H1 (cell line): ENCODE data around the gene LANCL2. TPM values are rescaled to one million over a fixed set of nuclear protein-coding genes. Genes with fewer than 3 reads are reported as not detected.

Experiments
- CTCF ChIA-PET: fragments of 300-600 bp; sonication (Branson Sonifier 250); formaldehyde crosslinking; loops from one replicate; lab custom pipeline; 2021; ENCODE audit not compliant: partially characterized antibody; lab: Charles Lee
- POLR2A ChIA-PET: fragments of 300-600 bp; sonication (Branson Sonifier 250); formaldehyde crosslinking; loops from one replicate; lab custom pipeline; 2021; ENCODE audit warnings: inconsistent platforms; ENCODE audit not compliant: partially characterized antibody; lab: Charles Lee
- DNase-seq, 2 experiments: peaks; one replicate each; pipeline versions ENCODE4 v3.0.0 to v3.0.0-alpha.2; 2010 to 2022; ENCODE audit warnings: low spot score in 2 of 2, low read depth in 1 of 2, mixed read lengths in 1 of 2
- FAIRE-seq: peaks from 2 replicates; lab custom pipeline; 2011; peaks lifted over from hg19 to GRCh38; lab: Jason Lieb, UNC
- H2AFZ ChIP-seq: 2 replicates; pipeline ENCODE4 v1.8.1; 2012; ENCODE audit warnings: low read length, inconsistent platforms
- H2AK5ac ChIP-seq: 2 replicates; pipeline ENCODE4 v1.6.1; 2013; ENCODE audit warnings: low read depth, low read length
- H2BK120ac ChIP-seq: replicated peaks from 2 replicates; pipeline ENCODE3; 2013; ENCODE audit warnings: low read depth, low read length, inconsistent platforms
- H2BK12ac ChIP-seq: 2 replicates; pipeline ENCODE4 v1.6.1; 2013; ENCODE audit warnings: low read depth, low read length
- H2BK15ac ChIP-seq: 2 replicates; pipeline ENCODE4 v1.6.1; 2013; ENCODE audit warnings: low read length
- H2BK20ac ChIP-seq: 2 replicates; pipeline ENCODE4 v1.6.1; 2013; ENCODE audit warnings: low read length
- H2BK5ac ChIP-seq: 2 replicates; pipeline ENCODE4 v1.6.1; 2013; ENCODE audit warnings: low read depth, low read length
- H3K14ac ChIP-seq: 2 replicates; pipeline ENCODE4 v1.6.1; 2013; ENCODE audit warnings: inconsistent platforms; ENCODE audit not compliant: insufficient read length
- H3K18ac ChIP-seq: 2 replicates; pipeline ENCODE4 v1.6.1; 2013; ENCODE audit warnings: low read length; ENCODE audit errors: extremely low read depth
- H3K23ac ChIP-seq: 2 replicates; pipeline ENCODE4 v1.6.1; 2013; ENCODE audit warnings: inconsistent platforms; ENCODE audit not compliant: insufficient read length
- H3K23me2 ChIP-seq: 2 replicates; pipeline ENCODE4 v1.6.1; 2013; ENCODE audit warnings: low read depth, low read length
- H3K27ac ChIP-seq: 2 replicates; pipeline ENCODE4 v1.6.1; 2011; ENCODE audit warnings: low read depth, low read length, inconsistent platforms
- H3K27me3 ChIP-seq, 4 experiments: replicated peaks in 1 of 4; 1 replicate in 1 of 4; 2 replicates in 3 of 4; pipeline versions ENCODE4 v1.6.1 to v1.8.1; 2011 to 2013; ENCODE audit warnings: low read length in 3 of 4, mild to moderate bottlenecking in 3 of 4, inconsistent platforms in 2 of 4, mixed read lengths in 2 of 4, moderate library complexity in 1 of 4; ENCODE audit not compliant: control insufficient read depth in 3 of 4, insufficient read depth in 3 of 4; ENCODE audit errors: extremely low read depth in 1 of 4
- H3K36me3 ChIP-seq, 4 experiments: 2 replicates each; pipeline versions ENCODE4 v1.6.1 to v1.8.1; 2011 to 2013; ENCODE audit warnings: mild to moderate bottlenecking in 4 of 4, low read length in 3 of 4, moderate library complexity in 2 of 4, control low read depth in 1 of 4, inconsistent platforms in 1 of 4; ENCODE audit not compliant: insufficient read depth in 4 of 4, control insufficient read depth in 2 of 4
- H3K4ac ChIP-seq: replicated peaks from 2 replicates; pipeline ENCODE3; 2013; ENCODE audit warnings: low read length, low read depth, mixed read lengths, inconsistent platforms; ENCODE audit not compliant: insufficient read length
- H3K4me1 ChIP-seq, 4 experiments: replicated peaks in 1 of 4; 1 replicate in 1 of 4; 2 replicates in 3 of 4; pipeline versions ENCODE4 v1.6.1 to v1.8.1; 2011 to 2013; ENCODE audit warnings: low read length in 3 of 4, inconsistent platforms in 2 of 4, mixed read lengths in 1 of 4; ENCODE audit not compliant: insufficient read depth in 4 of 4, control insufficient read depth in 3 of 4
- H3K4me2 ChIP-seq, 2 experiments: 2 replicates each; pipeline versions ENCODE4 v1.6.1 to v1.8.1; 2011 to 2013; ENCODE audit warnings: low read depth in 2 of 2, low read length in 2 of 2, control low read depth in 1 of 2, inconsistent platforms in 1 of 2, mild to moderate bottlenecking in 1 of 2; ENCODE audit not compliant: insufficient read depth in 1 of 2
- H3K4me3 ChIP-seq, 4 experiments: fragments of 200-600, 300-600 bp in 1 of 4; sonication (generic), shearing (Covaris generic), sonication (Bioruptor Twin) in 1 of 4; 2 replicates each; pipeline versions ENCODE4 v1.5.1 to v1.8.1; 2011 to 2016; ENCODE audit warnings: low read length in 4 of 4, low read depth in 3 of 4, control low read depth in 2 of 4, inconsistent platforms in 2 of 4, mild to moderate bottlenecking in 2 of 4, mixed read lengths in 1 of 4, moderate library complexity in 1 of 4; ENCODE audit not compliant: insufficient read depth in 2 of 4; ENCODE audit errors: extremely low read depth in 1 of 4
- H3K56ac ChIP-seq: replicated peaks from 2 replicates; pipeline ENCODE3; 2013; ENCODE audit warnings: low read depth, mild to moderate bottlenecking, mixed read lengths, low read length, inconsistent platforms; ENCODE audit not compliant: insufficient read length
- H3K79me1 ChIP-seq: 2 replicates; pipeline ENCODE4 v1.6.1; 2013; ENCODE audit warnings: low read depth, low read length, control low read depth
- H3K79me2 ChIP-seq, 2 experiments: 2 replicates each; pipeline versions ENCODE4 v1.6.1 to v1.8.1; 2012 to 2013; ENCODE audit warnings: low read length in 2 of 2, mild to moderate bottlenecking in 2 of 2, inconsistent platforms in 1 of 2; ENCODE audit not compliant: insufficient read depth in 2 of 2, control insufficient read depth in 1 of 2
- H3K9ac ChIP-seq, 4 experiments: replicated peaks in 1 of 4; 1 replicate in 1 of 4; 2 replicates in 3 of 4; pipeline versions ENCODE4 v1.6.1 to v1.8.1; 2011 to 2013; ENCODE audit warnings: low read depth in 3 of 4, low read length in 3 of 4, control low read depth in 2 of 4, mild to moderate bottlenecking in 2 of 4, moderate library complexity in 2 of 4, inconsistent platforms in 1 of 4; ENCODE audit errors: extremely low read depth in 1 of 4
- H3K9me3 ChIP-seq, 2 experiments: 2 replicates each; pipeline versions ENCODE4 v1.6.1 to v1.8.1; 2012 to 2013; ENCODE audit warnings: mild to moderate bottlenecking in 2 of 2, moderate library complexity in 2 of 2, control low read depth in 1 of 2, inconsistent platforms in 1 of 2, low read depth in 1 of 2, low read length in 1 of 2, mixed read lengths in 1 of 2; ENCODE audit not compliant: insufficient read depth in 2 of 2
- H4K20me1 ChIP-seq, 2 experiments: replicated peaks in 1 of 2; 2 replicates each; pipeline versions ENCODE3 to v1.8.1; 2011 to 2013; ENCODE audit warnings: inconsistent platforms in 2 of 2, low read length in 2 of 2, mild to moderate bottlenecking in 1 of 2; ENCODE audit not compliant: insufficient read depth in 2 of 2, control insufficient read depth in 1 of 2
- H4K5ac ChIP-seq: 2 replicates; pipeline ENCODE4 v1.6.1; 2013; ENCODE audit warnings: low read length, low read depth, mixed read lengths, inconsistent platforms; ENCODE audit not compliant: insufficient read length
- H4K8ac ChIP-seq: 2 replicates; pipeline ENCODE4 v1.8.0; 2013; ENCODE audit warnings: mild to moderate bottlenecking, moderate library complexity, low read length, inconsistent platforms; ENCODE audit not compliant: insufficient read depth; ENCODE audit errors: extremely low read depth
- H4K91ac ChIP-seq: replicated peaks from 2 replicates; pipeline ENCODE3; 2013; ENCODE audit warnings: low read length, mixed read lengths, inconsistent platforms; ENCODE audit not compliant: insufficient read length
- CHD1 ChIP-seq: IDR thresholded peaks from 2 replicates; pipeline ENCODE4 v1.6.1; 2012; ENCODE audit warnings: low read depth, low read length, improper control_type of control experiment
- CTBP2 ChIP-seq: IDR thresholded peaks from 2 replicates; pipeline ENCODE4 v1.7.0; 2011; ENCODE audit warnings: borderline replicate concordance, mild to moderate bottlenecking, moderate library complexity, mixed read lengths, low read length; ENCODE audit not compliant: insufficient read depth, insufficient read length
- JUN ChIP-seq: IDR thresholded peaks from 2 replicates; pipeline ENCODE4 v1.6.1; 2011; ENCODE audit warnings: low read depth, mild to moderate bottlenecking, improper control_type of control experiment, low read length
- KDM4A ChIP-seq: IDR thresholded peaks from one replicate; pipeline ENCODE4 v1.7.1; 2012; ENCODE audit warnings: low read depth, mild to moderate bottlenecking, moderate library complexity, low read length, inconsistent platforms; ENCODE audit not compliant: severe bottlenecking
- PHF8 ChIP-seq: fragments of 200-600 bp; sonication (generic); conservative IDR thresholded peaks from 2 replicates; pipeline ENCODE4 v1.7.1; 2012; ENCODE audit warnings: low read depth, mild to moderate bottlenecking, inconsistent platforms, low read length, moderate library complexity
- SIN3A ChIP-seq, 2 experiments: IDR thresholded peaks in 1 of 2; conservative IDR thresholded peaks in 1 of 2; 2 replicates each; pipeline ENCODE4 v1.6.1; 2011 to 2012; ENCODE audit warnings: low read length in 2 of 2, improper control_type of control experiment in 1 of 2, low read depth in 1 of 2, mild to moderate bottlenecking in 1 of 2
- SP4 ChIP-seq: IDR thresholded peaks from 2 replicates; pipeline ENCODE4 v1.6.1; 2012; ENCODE audit warnings: low read length, inconsistent platforms
- WGBS, 2 experiments: shearing (Covaris generic) in 1 of 2; methylation state at CpG; one replicate each; pipeline versions ENCODE4 v1.1.6 to v1.1.7; 2013 to 2015; ENCODE audit warnings: low lambda C conversion rate in 2 of 2, mixed read lengths in 2 of 2, inconsistent platforms in 1 of 2, low coverage in 1 of 2, missing lambda C conversion rate in 1 of 2; ENCODE audit not compliant: insufficient replicate concordance in 2 of 2, insufficient coverage in 1 of 2, insufficient read length in 1 of 2; ENCODE audit errors: extremely low coverage in 1 of 2, missing lambda C conversion rate in 1 of 2; 5-methylcytosine and 5-hydroxymethylcytosine counted together
- polyA plus RNA-seq, 7 experiments: library from polyadenylated mRNA; depleted of rRNA in 3 of 7; stranded (reverse) in 5 of 7; unstranded in 2 of 7; fragments of >200 nt in 5 of 7; fragments of 200-250 nt in 2 of 7; gene quantifications; 1 replicate in 5 of 7; 2 replicates in 1 of 7; 4 replicates in 1 of 7; pipeline versions ENCODE4 v1.2.1 to v1.2.3, GENCODE V29; 2011 to 2013; ENCODE audit warnings: missing spikeins in 2 of 7, mixed read lengths in 2 of 7
- total RNA-seq: library from RNA; stranded (reverse); fragmentation: NEBNext Ultra II Directional; extraction: Animal tissue kit (Norgen Biotek cat#: 25700); gene quantifications from 2 replicates; pipeline ENCODE4 v1.2.1, GENCODE V29; 2021

Gene LANCL2
- total and polyA plus RNA-seq, 2 of the 8 experiments (the other 6 are each of a cell fraction or from before 2014, with no cell fraction given), result 9.2 to 9.5 TPM

GRCh38 chr7:55342216-55342871 lies 22.8 kb upstream of the LANCL2 start:
- no peak for FAIRE-seq
- no peak overlapping the region for H3K23ac ChIP-seq
- TF ChIP-seq CTBP2 (no peak), SIN3A (conservative IDR thresholded peaks at IDR 0.05 in 1 of 2, IDR thresholded peaks at IDR 0.05 in 1 of 2; ENCODE audit: low read depth in 1 of 2, low read length in 2 of 2) (no peak), CHD1 (no peak), PHF8 (no peak), SP4 (no peak), JUN (no peak), KDM4A (no peak)

More at GRCh38 chr7:55342216-55342871, 22.8 kb upstream of the LANCL2 start:
- Histone ChIP-seq H3K4me2 (no peak overlapping the region), H4K20me1 (no peaks in the 10 kb centered on the region), H4K8ac (no peak overlapping the region), H3K18ac (no peak overlapping the region), H3K56ac (no peak overlapping the region), H2BK5ac (no peak overlapping the region), H3K14ac (no peak overlapping the region), H3K9me3 (peaks cover 0 to 3% of the 10 kb centered on the region in 2 experiments; a peak in 1 of 4 replicates), H3K4me1 (no peaks in the 10 kb centered on the region), H2BK120ac (no peak overlapping the region), H3K4me3 (no peak overlapping the region), H3K79me2 (no peaks in the 10 kb centered on the region), H3K4ac (no peak overlapping the region), H3K27me3 (no peaks in the 10 kb centered on the region), H3K36me3 (no peaks in the 10 kb centered on the region), H2BK20ac (no peak overlapping the region), H4K5ac (no peak overlapping the region), H3K9ac (no peak overlapping the region), H2BK12ac (no peak overlapping the region), H4K91ac (no peak overlapping the region), H2AFZ (no peak overlapping the region), H3K23me2 (no peaks in the 10 kb centered on the region), H3K27ac (no peak overlapping the region), H2AK5ac (no peak overlapping the region), H2BK15ac (no peak overlapping the region), H3K79me1 (no peaks in the 10 kb centered on the region)
- no peak for DNase-seq
- CTCF ChIA-PET, result interaction anchor here (1.1 kb wide), 2 partner anchors 11 to 23 kb away, joined by 4 to 5 read pairs; no protein-coding TSS in a partner anchor
- 90% methylated on average over 23 of the region's 27 CpGs; no CpG with 5 or more reads in 1 of the 2 experiments for WGBS, 2 experiments
- POLR2A ChIA-PET, result interaction anchor here (1.3 kb wide), 1 partner anchor 33 kb away, joined by 4 read pairs; no protein-coding TSS in a partner anchor
